ENCODE measurements around the gene GDF10. TPM values are rescaled to one million over a fixed set of nuclear protein-coding genes. Genes with fewer than 3 reads are reported as not detected.

The GDF10 gene
- total RNA-seq, 1 donor from 2014 or later, result 3.1 TPM

DNA sequence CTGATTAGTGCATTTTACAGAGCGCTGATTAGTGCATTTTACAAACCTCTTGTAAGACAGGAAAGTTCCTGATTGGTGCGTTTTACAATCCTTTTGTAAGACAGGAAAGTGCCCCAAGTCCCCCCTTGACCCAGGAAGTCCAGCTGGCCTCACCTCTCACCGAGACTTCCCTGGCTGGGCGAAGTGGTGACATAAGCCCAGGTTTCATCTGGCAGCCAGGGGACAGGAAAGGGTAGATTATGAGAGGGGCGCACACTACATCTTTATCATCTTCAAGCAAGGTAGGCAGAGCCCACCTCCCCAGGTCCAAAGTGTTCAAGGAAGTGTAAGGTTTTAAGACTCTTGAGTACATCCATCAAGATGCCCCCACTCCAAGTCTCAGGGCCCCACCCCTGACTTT is 5.5 kb upstream of the GDF10 start:
- no peak for DNase-seq

- DNase-seq, result no peak
Observed at GRCh38 chr10:47295411-47295810, 4.6 kb upstream of the GDF10 start.

- no peak for DNase-seq
Observed at GRCh38 chr10:47296156-47296894, 3.7 kb upstream of the GDF10 start.

DNA sequence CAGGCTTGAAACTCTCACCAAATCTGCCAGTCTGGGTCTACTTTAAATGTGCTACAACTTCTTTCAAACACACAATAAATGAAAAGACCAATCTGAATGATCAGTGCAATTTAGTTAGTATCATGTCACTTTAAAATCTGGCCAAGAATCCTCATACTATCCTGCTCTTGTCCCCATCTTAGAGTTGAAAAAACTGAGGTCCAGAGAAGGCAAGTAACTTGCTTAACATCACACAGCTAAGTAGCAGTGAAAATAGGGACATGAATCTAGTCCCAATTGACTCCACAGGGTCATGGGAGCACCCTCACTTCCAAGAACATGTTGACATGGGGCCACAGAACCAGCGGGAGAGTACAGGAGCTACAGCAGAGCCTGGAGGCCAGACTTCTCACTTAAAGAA is 3.1 kb upstream of the GDF10 start:
- no peak for DNase-seq

DNA sequence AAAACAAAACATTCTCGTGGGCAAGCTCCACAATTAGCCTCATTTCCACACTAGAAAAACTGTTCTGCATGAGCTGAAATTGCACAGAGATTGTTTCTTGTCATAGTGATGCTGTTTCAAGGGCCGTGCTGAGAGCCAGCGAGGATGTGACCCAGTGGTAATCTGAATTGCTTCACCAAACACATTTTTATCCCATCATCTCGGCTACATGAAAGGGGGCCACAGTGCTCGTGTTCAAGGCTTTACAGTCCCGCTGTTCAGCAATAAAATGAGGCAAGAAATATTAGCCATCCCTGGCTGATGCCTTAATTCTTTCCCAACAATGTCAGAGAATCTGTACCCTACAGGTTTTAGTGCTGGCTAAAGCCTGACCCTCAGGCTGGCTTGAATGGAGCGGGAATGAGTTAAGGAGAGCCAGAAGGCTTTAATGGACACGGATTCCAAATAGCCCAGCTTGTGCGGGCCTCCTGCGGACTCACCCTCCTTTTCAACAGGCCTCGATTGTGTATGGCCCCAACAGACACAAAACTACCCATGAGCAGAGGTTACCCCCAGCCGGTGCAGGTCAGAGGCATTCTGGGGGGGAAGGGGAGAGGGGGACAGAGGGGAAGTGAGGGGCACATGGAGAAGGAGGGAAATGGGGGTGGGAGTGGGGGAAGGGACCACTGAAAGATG is 2.0 kb upstream of the GDF10 start:
- DNase-seq, result no peak

DNA sequence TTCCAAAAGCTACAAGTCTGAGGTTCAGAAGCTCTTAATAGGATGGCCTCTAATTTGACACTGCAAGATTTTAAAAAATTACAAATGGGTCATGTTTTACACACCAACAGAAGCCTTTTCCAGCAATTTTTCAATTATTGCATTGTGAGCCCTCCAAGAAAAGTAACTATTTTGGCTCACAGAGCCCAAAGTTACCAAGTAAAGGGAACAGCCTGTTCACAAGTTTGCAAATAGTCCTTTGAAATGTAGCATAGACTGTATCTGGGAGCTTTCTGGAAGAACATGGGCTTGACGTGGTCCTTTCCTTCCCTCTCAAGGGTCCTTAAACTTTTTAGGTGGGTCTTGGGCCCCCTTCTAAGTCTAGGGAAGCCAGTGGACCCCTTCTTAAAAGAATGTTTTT is 1.3 kb upstream of the GDF10 start:
- no peak for DNase-seq

DNA sequence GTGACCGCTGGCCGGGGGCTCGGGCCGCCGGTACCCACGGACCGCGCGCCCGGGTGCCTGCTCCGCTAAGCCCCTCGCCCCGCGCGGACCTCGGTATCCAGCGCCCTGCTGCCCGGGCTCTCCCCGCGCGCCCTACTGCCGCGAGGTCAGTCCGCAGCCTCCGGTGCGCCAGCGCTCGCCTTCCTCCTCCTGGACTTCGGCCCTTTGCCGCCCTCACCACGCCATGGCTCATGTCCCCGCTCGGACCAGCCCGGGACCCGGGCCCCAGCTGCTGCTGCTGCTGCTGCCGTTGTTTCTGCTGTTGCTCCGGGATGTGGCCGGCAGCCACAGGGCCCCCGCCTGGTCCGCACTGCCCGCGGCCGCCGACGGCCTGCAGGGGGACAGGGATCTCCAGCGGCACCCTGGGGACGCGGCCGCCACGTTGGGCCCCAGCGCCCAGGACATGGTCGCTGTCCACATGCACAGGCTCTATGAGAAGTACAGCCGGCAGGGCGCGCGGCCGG is 483 bp downstream of the GDF10 start:
- DNase-seq, result no peak

DNA sequence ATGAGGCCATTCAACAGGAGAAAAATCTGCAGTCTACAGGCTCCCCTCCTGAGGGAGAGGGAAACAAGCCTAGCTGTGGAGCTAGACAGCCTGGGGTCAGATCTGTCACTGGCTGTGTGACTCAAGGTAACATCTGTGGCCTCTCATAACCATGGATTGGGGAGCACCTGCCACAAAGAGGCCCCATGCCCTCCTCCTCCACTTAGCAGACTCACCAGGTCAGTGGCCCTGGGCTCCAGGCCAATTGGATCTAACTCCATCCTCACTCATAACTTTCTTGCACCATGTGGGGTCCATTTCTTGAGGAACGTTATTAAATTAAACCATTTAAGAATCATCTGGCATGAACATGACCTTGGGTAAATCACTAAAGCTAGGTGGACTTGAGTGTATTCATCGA is 1.8 kb downstream of the GDF10 start:
- DNase-seq, result no peak

DNA sequence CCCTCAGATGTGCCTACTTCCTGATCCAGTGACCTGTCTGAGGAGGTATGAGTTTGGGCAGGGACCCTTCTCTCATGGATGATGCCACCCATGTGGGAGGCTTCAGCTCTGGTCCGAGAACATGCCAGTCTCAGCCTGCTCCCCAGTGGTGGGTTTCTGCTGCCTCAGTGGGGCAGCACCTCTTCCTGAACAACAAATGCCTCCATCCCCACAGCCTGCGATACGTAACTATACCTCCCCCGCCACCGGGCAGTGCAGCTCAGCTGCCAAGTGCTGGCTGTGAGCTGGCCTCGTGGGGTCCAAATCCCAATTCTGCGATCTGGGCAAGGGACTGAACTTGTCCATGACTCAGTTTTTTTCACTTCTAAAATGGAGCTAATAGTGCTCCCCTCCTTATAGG is 3.1 kb downstream of the GDF10 start:
- DNase-seq, result no peak

- DNase-seq, result no peak
Observed at GRCh38 chr10:47303866-47304265, 3.9 kb downstream of the GDF10 start.

DNA sequence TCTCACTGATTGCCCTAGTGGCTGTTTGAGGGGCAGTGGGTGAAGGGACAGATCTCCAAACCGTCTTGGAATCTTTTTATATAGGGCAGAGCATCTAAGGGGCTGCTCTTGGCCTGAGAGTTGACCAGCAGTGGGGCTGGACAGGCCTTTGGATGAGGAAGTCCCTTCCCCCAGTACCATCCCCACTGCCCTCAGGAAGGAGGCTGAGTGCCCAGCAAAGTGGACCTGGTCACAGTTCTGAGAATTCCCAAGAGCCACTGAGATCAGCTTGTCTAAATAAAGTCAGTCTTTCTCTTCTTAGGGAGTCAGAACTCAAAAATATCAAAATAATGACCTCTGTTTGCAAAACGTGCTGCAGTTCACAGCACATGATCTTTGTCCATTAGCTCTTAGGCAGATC is 5.6 kb downstream of the GDF10 start:
- no peak for DNase-seq

GRCh38 chr10:47306387-47307210 is 6.6 kb downstream of the GDF10 start:
- no peak for DNase-seq

DNA sequence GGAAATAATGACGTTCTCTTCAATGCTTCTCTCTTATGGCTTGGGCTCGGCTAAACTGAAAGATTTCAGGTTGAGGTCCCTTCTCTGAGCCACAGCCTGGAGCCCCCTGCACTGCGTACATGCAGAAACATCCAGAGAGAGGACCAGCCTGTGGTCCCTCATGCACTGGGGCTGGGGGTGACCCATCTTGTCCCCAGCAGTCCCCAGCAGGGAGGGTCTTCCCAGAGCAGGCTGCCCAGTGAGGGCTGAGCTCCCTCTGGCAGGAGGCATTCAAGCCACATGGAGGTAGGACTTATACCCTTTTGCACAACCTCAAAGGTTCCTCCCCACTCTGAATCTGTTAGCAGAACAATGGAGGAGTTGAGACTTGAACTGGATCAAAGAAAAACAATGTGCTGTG is 7.4 kb downstream of the GDF10 start:
- no peak for DNase-seq

GRCh38 chr10:47308775-47309174 is 8.8 kb downstream of the GDF10 start:
- DNase-seq, result no peak

- no peak for DNase-seq
Observed at GRCh38 chr10:47309408-47310089, 9.6 kb downstream of the GDF10 start.

DNA sequence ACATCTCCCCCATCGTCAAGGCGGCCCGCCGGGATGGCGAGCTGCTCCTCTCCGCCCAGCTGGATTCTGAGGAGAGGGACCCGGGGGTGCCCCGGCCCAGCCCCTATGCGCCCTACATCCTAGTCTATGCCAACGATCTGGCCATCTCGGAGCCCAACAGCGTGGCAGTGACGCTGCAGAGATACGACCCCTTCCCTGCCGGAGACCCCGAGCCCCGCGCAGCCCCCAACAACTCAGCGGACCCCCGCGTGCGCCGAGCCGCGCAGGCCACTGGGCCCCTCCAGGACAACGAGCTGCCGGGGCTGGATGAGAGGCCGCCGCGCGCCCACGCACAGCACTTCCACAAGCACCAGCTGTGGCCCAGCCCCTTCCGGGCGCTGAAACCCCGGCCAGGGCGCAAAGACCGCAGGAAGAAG is 10.1 kb downstream of the GDF10 start:
- DNase-seq, result no peak

GRCh38 chr10:47311193-47311931 is 11.4 kb downstream of the GDF10 start:
- no peak for DNase-seq

- DNase-seq, result peak; percentile 68
Observed at GRCh38 chr10:47311932-47312662, 12.1 kb downstream of the GDF10 start.

- no peak for DNase-seq
Observed at GRCh38 chr10:47312663-47312995, 12.6 kb downstream of the GDF10 start.

GRCh38 chr10:47314416-47314970 is 14.5 kb downstream of the GDF10 start:
- DNase-seq, result no peak

DNA sequence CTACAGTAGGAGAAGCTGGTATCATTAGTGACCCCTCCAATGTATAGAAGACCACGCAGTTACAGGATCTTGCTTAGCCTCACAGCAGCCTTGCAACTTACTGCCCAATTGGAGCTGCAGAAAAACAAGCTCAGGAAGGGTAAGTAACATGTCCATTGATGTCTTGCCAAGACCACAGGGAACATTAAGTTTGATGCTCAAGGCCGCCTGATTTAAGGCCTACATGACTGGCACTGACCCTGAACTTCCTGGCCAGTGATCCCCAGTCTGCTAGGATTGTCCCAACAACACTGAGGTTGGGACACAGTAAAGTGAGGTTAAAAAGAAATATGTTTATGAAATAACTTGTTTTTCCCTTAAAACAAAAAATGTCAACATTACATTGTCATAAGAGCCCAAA is 15.4 kb downstream of the GDF10 start:
- no peak for DNase-seq
